Activated CD8-positive, alpha-beta memory T cell treated with anti-CD3 and anti-CD28 coated beads, Interleukin-2, amount 50 U/mL, for 1 hour (primary cell): ENCODE measurements around the gene CHPF.

Experiments
- DNase-seq: peaks from one replicate; pipeline ENCODE4 v3.0.0-alpha.2; 2020; ENCODE audit errors: extremely low read depth

CHPF gene

GRCh38 chr2:219543596-219544358 is at the start of gene CHPF, which contains the start of gene TMEM198:
Gene CHPF (minus strand): TSS chr2:219543809. CDS start chr2:219543538, 271 bp downstream.
Gene TMEM198 (plus strand): TSS chr2:219544028. CDS start chr2:219544728, 700 bp downstream.
- peak; percentile 82 for DNase-seq

GRCh38 chr2:219593154-219593553 is 49.5 kb upstream of the CHPF start:
- DNase-seq: no peak

DNA sequence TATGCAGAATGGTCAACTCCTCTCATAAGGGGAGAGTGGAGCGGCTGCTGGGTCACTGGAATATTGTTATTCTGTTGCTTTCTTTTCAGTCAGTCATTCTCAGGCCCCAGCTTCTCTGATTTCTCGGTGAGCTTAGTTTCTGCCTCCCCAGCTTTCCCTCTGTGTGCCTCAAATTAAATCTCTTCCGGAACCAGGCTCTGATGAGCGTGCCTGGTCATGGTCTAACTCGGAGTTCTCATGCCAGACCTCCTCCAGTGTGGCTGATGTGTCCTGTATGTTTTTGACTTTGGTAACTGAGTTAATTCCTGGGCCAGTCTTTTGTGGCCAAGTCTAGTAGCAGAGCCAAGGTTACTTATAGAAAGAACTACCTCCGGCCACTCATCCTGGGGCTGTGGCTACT is 49.1 kb upstream of the CHPF start:
- DNase-seq: no peak

- no peak for DNase-seq
These were observed 47.5 kb upstream of the CHPF start for GRCh38 chr2:219591091-219591490.

- DNase-seq: no peak
These were observed 37.7 kb upstream of the CHPF start for GRCh38 chr2:219581346-219581745.

DNA sequence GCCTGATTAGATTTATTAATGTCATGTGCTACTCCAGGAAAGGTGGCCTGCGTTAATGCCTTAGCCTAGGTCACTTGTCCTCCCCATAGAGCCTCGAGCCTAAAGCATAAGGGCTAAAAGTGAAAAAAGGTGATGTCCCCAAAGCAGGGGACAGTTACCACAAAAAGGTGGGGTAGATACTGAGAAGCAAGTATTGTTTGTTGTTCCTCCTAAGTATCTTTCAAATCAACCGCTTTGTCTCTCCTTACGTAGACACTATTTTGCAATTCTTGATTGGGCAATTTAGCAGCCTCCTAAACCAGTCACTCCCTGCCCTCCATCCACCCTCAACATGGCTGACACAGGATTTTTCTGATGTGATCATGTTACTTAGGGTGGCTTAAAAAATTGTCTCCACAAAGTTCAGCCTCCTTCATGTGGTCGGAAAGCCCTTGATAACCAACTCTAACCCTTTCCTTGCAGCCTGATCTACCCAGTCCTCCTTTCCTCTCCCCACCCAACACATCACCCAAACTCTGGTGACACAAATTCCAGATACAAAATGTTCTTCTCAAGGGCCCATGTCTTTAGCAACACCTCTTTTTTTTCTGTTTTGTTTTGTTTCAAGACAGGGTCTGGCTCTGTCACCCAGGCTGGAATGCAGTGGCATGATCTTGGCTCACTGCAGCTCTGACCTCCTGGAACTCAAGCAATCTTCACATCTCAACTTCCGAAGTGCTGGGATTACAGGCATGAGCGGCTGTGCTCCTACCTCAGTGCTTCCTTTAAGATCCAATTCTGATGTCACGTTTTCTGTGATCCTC is 35.4 kb upstream of the CHPF start:
- DNase-seq: no peak

DNA sequence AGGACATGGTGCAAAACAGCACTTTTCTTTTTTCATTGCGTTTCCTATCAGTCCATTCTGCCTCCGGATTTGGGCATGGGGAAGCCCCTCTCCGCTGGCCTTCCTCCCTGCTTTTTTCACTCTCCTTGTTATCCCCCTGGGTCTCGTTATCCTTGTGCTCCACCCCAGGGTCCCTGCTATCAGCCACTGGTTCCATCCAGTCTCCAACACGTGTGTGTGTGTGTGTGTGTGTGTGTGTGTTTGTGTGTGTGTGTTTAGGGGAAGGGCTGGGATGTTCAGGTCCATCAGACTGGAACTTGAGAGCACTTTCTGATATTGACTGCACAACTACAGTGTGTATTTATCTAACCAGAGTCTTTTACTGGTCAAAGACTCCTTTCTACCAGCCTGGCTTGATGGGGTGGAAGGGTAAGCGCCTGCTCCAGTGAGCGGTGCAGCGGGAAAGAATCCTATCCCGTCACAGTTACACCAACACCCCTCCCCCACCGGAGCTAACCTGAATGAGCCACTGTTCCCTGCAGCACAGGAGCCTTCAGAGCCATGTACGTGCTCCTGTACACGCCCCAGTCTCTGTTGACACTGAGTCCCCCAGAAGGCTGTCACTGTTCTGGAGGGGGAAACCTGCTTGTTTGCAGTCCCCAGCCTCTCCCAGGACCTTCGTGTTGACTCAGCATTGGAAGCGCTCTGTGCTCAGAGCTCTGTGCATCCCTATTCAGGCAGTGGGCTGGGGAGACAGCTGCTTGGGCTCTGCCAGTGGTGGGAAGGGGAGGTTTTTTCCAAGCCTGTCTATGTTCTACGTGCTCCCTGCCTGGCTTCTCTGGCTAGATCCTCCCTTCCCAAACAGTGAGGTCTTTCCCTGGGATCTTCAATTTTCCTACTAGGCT is 33.1 kb upstream of the CHPF start:
- DNase-seq: no peak

- no peak for DNase-seq
These were observed 32.2 kb upstream of the CHPF start for GRCh38 chr2:219575566-219576504.

DNA sequence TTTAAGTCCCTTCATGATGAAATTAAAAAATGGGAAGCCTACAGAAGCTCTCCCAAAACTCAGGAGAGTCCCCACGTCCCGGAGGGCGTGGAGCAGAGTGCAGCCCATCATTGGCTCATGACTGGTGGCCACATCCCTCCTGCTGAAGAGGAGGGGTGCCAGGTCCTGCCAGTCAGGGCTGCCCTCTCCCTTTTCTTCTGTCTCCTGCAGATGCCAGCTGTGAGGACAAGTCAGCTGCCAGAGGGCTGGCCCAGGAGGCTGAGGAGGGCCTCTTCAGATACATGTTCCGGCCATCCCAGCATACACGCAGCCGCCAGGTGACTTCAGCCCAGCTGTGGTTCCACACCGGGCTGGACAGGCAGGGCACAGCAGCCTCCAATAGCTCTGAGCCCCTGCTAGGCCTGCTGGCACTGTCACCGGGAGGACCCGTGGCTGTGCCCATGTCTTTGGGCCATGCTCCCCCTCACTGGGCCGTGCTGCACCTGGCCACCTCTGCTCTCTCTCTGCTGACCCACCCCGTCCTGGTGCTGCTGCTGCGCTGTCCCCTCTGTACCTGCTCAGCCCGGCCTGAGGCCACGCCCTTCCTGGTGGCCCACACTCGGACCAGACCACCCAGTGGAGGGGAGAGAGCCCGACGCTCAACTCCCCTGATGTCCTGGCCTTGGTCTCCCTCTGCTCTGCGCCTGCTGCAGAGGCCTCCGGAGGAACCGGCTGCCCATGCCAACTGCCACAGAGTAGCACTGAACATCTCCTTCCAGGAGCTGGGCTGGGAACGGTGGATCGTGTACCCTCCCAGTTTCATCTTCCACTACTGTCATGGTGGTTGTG is 31.1 kb upstream of the CHPF start:
- DNase-seq: no peak

- no peak for DNase-seq
These were observed 29.6 kb upstream of the CHPF start for GRCh38 chr2:219573166-219573565.

- no peak for DNase-seq
These were observed 28.8 kb upstream of the CHPF start, which contains the start of gene INHA for GRCh38 chr2:219572237-219573001. Gene INHA (plus strand): TSS chr2:219572310. CDS start chr2:219572375, 65 bp downstream.

DNA sequence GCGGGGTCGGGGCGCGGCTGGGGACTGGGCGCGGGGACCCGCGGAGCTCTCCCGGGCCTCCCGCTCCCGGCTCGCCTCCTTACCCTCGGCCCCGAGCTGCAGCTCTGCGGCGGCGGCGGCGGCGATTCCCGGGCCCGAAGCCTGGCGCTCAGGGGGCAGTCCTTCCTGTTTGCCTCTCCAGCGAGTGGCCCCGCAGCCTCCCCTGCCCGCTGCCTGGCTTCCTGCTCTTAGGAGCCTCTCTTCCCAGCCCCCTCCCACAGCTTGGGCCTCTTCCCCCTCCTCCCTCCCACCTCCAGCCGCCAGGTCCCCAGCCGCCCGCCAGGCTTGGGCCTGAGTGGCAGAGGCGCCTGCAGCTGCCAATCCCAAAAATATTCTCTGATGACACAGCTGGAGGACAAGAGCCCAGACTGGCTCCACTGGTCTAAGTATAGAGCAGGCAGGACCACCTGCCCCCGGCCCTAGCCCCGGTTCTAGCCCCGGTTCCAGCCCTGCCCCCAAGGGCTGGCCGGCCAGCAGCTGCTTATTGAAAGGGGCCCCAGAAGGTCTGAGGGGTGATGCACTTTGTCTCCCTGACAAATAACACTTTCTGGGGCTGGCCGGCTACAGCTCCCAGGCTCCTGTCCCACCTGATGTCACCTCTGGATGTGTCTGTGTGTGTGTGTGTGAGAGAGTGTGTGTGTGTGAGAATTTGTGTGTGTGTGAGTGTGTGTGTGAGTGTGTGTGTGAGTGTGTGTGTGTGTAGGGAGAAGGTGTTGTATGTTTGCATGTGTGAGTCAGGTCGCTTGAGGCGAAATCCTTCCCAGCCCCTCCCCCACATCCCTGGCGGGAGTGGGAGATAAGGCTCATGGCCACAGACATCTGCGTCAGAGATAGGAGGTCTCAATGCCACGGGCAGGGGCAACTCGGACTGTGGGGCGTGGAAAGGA is 28.0 kb upstream of the CHPF start, which contains the start of gene OBSL1:
Gene OBSL1 (minus strand): TSS at position 229 of the 926 bp plus-strand sequence. CDS start 307 bp downstream, outside the sequence.
- no peak for DNase-seq

- DNase-seq: no peak
These were observed 27.3 kb upstream of the CHPF start for GRCh38 chr2:219570924-219571310.

DNA sequence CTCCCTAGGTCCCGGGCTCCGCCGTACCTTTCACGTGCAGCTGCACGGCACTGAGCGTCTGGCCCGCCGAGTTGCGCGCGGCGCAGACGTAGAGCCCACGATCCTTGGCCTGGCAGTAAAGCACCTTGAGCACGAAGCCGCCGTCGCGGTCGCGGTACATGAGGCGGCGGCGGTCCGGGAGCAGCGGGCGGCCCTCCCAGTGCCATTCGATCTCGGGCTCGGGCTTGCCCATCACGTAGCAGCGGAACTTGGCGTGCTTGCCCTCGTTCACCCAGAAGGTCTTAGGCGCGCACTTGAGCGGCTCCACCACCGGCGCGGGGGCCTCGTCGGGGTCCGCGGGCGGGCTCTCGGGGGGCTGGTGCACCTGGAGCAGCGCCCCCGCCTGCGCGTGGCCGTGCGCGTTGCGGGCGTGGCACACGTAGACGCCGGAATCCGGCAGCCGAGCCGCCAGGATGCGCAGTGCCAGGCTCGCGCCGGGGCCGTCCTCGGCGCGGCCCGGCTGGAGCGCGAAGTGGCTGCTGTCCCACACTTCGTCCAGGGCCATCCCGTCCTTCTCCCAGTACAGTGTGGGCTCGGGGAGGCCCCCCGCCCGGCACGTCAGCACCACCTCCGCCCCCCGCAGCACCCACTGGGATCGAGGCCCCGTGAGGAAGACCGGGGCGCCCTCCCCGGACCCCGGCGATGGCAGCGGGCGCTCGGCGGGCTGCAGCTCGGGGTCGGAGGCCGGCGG is 26.8 kb upstream of the CHPF start:
- no peak for DNase-seq

DNA sequence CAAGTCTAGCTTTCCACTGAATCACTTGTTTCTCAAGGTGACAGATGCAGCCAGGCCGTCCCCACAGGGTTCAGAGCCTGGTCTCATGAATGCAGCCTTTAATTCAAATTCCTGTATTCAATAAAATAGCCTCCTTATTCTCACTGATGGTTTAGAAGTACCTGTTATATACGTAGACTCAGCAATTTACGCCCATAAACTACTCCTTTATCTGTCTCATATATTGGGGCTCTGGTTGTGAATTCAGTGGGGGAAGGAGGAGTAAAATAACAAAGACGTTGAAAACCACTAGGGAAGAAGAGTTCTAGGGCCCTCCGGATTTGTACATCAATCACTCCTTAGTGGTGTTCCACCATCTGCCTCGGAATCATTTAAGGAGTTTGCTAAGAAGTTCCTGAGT is 26.0 kb upstream of the CHPF start:
- no peak for DNase-seq

DNA sequence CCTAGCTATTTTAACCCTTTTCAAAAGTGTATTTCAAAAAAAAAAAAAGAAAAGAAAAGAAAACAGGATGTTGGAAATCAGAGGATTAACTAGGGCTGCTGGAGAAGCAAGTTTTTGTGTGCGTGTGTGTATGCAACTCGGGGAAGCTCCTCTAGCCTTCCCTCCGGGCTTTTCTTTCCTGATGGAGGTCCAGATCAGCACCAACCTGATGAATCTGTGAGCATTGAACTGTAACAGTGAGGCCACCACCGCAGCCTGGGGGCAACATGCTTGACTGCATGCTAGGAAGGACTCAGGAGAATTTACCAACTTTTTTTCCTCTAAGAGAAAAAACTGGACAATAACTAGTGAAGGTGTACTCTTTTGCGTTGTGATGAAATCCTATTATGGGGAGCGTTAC is 25.4 kb upstream of the CHPF start:
- DNase-seq: no peak

GRCh38 chr2:219567791-219568361 is 24.3 kb upstream of the CHPF start:
- DNase-seq: no peak
